ENCODE data around the gene MARCHF10. TPM values are rescaled to one million over a fixed set of nuclear protein-coding genes. Genes with fewer than 3 reads are reported as not detected.

MARCHF10 gene
- total RNA-seq, 1 donor from 2014 or later: not detected

- no peak for TF ChIP-seq CTCF (conservative IDR thresholded peaks at IDR 0.05)
- no peak overlapping the region for H3K27ac Mint-ChIP-seq
- H3K27me3 Mint-ChIP-seq: no peaks in the 10 kb centered on the region
- H3K4me3 Mint-ChIP-seq: no peak overlapping the region
- no peaks in the 10 kb centered on the region for H3K4me1 Mint-ChIP-seq (ENCODE audit: unreplicated experiment)
- DNase-seq (ENCODE audit: extremely low spot score, unreplicated experiment): no peak
- H3K9me3 Mint-ChIP-seq: peaks cover 8% of the 10 kb centered on the region
- H3K36me3 Mint-ChIP-seq: peaks cover 8% of the 10 kb centered on the region
Observed at GRCh38 chr17:62665599-62665998, 142.5 kb downstream of the MARCHF10 start.

- Mint-ChIP-seq H3K4me1 (ENCODE audit: unreplicated experiment) (no peaks in the 10 kb centered on the region), H3K27ac (no peak overlapping the region), H3K4me3 (no peak overlapping the region), H3K9me3 (peaks cover 8% of the 10 kb centered on the region), H3K36me3 (peaks cover 8% of the 10 kb centered on the region), H3K27me3 (no peaks in the 10 kb centered on the region)
- no peak for DNase-seq (ENCODE audit: extremely low spot score, unreplicated experiment)
- no peak for TF ChIP-seq CTCF (conservative IDR thresholded peaks at IDR 0.05)
Observed at GRCh38 chr17:62664336-62665120, 143.6 kb downstream of the MARCHF10 start.

GRCh38 chr17:62663304-62663703 lies 144.8 kb downstream of the MARCHF10 start:
- Mint-ChIP-seq H3K27me3 (no peaks in the 10 kb centered on the region), H3K4me3 (no peak overlapping the region), H3K9me3 (peaks cover 8% of the 10 kb centered on the region), H3K4me1 (ENCODE audit: unreplicated experiment) (no peaks in the 10 kb centered on the region), H3K36me3 (peaks cover 8% of the 10 kb centered on the region), H3K27ac (no peak overlapping the region)
- no peak for DNase-seq (ENCODE audit: extremely low spot score, unreplicated experiment)
- no peak for TF ChIP-seq CTCF (conservative IDR thresholded peaks at IDR 0.05)

GRCh38 chr17:62662855-62663254 lies 145.3 kb downstream of the MARCHF10 start:
- H3K4me1 Mint-ChIP-seq (ENCODE audit: unreplicated experiment): peaks cover 3% of the 10 kb centered on the region
- TF ChIP-seq CTCF (conservative IDR thresholded peaks at IDR 0.05): no peak
- no peak overlapping the region for H3K27ac Mint-ChIP-seq
- no peak overlapping the region for H3K4me3 Mint-ChIP-seq
- H3K36me3 Mint-ChIP-seq: peaks cover 8% of the 10 kb centered on the region
- H3K27me3 Mint-ChIP-seq: no peaks in the 10 kb centered on the region
- no peak for DNase-seq (ENCODE audit: extremely low spot score, unreplicated experiment)
- peaks cover 8% of the 10 kb centered on the region for H3K9me3 Mint-ChIP-seq

- DNase-seq (ENCODE audit: extremely low spot score, unreplicated experiment): no peak
- H3K36me3 Mint-ChIP-seq: peaks cover 8% of the 10 kb centered on the region
- H3K27ac Mint-ChIP-seq: no peak overlapping the region
- no peaks in the 10 kb centered on the region for H3K27me3 Mint-ChIP-seq
- TF ChIP-seq CTCF (conservative IDR thresholded peaks at IDR 0.05): no peak
- H3K4me1 Mint-ChIP-seq (ENCODE audit: unreplicated experiment): peaks cover 8% of the 10 kb centered on the region
- peaks cover 8% of the 10 kb centered on the region for H3K9me3 Mint-ChIP-seq
- no peak overlapping the region for H3K4me3 Mint-ChIP-seq
Observed at GRCh38 chr17:62661337-62661736, 146.8 kb downstream of the MARCHF10 start.

Measured in type B pancreatic cell (in vitro differentiated cells).